HUDEP-2 (cell line): ENCODE measurements around the gene SLC12A8.

Experiments
- DNase-seq, 76 experiments: peaks; one replicate each; lab custom pipeline; 2025; ENCODE audit not compliant: unreplicated experiment in 76 of 76; lab: John Stamatoyannopoulos, UW

The SLC12A8 gene, protein sequence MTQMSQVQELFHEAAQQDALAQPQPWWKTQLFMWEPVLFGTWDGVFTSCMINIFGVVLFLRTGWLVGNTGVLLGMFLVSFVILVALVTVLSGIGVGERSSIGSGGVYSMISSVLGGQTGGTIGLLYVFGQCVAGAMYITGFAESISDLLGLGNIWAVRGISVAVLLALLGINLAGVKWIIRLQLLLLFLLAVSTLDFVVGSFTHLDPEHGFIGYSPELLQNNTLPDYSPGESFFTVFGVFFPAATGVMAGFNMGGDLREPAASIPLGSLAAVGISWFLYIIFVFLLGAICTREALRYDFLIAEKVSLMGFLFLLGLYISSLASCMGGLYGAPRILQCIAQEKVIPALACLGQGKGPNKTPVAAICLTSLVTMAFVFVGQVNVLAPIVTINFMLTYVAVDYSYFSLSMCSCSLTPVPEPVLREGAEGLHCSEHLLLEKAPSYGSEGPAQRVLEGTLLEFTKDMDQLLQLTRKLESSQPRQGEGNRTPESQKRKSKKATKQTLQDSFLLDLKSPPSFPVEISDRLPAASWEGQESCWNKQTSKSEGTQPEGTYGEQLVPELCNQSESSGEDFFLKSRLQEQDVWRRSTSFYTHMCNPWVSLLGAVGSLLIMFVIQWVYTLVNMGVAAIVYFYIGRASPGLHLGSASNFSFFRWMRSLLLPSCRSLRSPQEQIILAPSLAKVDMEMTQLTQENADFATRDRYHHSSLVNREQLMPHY

DNA sequence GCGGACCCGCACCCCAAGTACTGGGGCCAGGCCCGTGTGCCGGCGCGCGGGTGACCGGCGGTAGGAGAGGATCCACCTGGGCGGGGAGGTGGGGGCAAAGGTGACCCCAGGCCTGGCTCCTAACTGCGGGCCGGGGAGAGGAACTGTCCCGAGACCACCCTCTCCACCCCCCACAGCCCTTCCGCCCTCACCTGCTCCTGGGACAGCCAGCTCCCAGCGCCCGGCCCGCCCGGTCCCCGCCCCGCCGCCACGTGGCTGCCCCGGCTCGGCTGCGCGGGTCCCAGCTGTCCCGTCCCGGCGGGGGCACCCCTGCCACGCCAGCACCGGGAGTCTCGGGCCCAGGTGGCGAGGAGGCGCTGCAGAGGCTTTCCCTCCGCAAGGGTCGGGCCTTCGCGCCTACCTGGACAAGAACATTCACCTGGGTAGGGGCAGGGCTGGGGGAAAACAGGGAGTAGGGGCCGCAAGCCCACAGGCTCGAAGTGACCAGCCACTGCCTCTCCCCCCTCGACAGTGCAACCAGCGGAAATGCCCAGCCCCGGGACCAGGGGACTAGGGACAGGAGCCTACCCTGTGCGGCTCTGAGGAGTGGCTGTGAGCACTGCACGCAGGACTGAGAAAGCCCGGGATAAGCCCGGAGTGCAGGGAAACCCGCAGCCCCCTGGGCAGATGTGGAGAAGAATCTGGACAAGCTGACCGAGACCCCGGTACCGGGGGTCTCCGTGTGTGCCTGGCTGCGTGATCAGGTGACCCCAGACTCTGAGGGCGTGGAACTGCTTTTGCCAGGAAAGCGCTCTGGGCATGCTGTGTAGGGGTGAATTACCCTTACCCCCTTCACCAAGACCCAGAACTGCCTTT, at the start of gene SLC12A8:
Gene SLC12A8 (minus strand): TSS at position 240 of the 855 bp plus-strand sequence. CDS start 1,399 bp downstream, outside the sequence.
- DNase-seq = peak in 6 of 76 experiments; percentile 10 to 27 (median 13)

DNA sequence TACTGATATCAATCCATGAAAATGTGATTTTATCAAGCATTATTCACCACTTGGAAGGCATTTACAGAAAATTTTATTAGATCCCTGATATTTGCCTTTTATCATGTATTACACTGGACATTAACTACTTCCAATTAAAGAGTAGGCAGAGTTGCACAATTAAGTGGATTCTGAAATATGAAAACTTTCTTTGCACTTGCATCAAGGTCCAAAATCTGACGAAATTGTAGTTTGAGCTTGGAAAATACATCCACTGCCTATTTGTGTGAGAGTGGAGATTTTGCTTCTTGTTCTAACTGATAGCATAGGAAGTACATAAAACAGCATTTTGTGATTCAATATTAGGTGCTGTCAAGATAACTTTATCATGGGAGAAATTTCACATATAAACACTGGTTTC, 49.6 kb upstream of the SLC12A8 start:
- no peak for DNase-seq

GRCh38 chr3:125261031-125261430, 48.5 kb upstream of the SLC12A8 start:
- DNase-seq = no peak

DNA sequence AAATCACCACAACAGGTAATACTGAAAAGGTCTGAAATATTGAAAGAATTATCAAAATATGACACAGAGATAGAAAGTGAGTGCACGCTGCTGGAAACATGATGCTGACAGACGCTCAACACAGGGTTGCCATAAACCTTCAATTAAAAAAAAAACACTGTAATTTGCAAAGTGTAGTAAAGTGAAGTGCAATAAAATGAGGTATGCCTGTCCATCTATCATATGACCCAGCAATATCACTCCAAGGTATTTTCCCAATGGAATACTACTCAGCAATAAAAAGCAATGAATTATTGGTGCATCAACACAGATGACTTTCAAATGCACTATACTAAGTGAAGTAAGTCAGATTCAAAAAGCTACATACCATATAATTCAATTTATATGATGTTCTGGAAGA, 47.6 kb upstream of the SLC12A8 start:
- no peak for DNase-seq

DNA sequence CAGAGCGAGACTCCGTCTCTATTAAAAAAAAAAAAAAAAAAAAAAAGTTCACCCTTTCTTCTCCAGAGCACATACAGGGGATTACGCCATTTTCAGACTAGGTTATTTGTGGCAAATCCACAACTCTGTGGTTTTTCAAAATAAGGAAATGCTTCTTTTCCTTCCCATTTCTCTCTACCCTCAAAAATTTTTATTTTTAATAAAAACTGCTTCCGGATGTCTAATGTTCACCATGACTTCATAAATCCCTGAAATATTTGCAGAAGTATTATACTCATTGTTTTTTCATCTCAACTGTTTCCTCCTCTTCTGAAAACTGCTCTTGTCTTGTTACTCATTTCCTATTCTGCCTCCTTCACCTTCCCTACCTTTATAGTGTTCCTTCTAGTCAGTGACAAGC, 45.0 kb upstream of the SLC12A8 start:
- no peak for DNase-seq

- no peak for DNase-seq
Observed at GRCh38 chr3:125256675-125257074, 44.1 kb upstream of the SLC12A8 start.

DNA sequence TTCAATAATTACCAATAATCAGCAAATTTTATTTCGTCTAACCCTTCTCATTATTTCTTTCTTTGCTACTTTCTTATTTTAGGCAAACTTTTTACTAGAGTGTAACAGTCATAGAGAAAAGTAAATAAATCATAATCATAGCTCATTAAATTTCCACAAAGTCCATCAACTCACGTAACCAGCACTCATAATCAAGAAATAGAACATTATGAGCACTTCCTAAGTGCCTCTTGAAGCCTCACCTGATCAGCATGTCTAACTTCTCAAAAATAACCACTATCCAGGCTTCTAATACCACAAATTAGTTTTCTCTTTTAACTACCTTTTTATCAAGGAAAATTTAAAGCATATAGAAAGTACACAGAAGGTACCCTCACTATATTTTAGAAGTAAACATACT, 38.4 kb upstream of the SLC12A8 start:
- DNase-seq = no peak

- DNase-seq = no peak
Observed at GRCh38 chr3:125246237-125246636, 33.7 kb upstream of the SLC12A8 start.

DNA sequence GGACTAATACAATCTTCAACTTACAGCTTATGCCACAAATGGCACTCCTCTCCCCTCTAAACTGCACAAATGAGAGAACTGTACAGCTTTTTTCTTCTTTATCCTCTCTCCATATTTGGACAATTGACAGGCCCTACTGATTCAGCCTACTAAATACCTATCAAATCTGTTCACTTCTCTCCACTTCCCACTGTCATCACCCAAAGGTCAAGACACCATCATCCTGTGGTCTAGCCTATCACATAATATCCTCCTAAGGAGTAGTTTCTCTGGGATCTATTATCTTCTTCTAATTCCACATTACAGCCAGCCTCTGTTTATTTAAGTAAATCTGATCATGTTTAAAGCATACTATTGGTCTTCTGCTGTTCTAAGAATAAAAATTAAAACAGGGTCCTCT, 33.0 kb upstream of the SLC12A8 start:
- DNase-seq = no peak

- no peak for DNase-seq
Observed at GRCh38 chr3:125240496-125240895, 27.9 kb upstream of the SLC12A8 start.

GRCh38 chr3:125239266-125239665, 26.7 kb upstream of the SLC12A8 start:
- DNase-seq = no peak

DNA sequence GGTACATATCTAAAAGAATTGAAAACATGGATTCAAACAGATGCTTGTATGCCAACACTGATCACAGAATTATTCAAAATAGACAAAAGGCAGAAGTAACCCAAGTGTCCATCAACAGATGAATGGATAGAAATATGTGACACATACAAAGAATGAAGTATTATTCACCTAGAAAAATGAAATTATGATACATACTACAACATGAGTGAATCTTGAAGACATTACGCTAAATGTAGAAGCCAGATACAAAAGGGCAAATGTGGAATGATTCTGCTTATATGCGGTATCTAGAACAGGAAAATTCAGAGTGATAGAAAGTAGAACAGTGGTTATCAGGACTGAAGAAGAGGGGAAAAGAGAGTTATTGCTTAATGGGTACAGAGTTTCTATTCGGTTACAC, 26.2 kb upstream of the SLC12A8 start:
- no peak for DNase-seq

GRCh38 chr3:125236331-125236903, 23.9 kb upstream of the SLC12A8 start:
- no peak for DNase-seq

GRCh38 chr3:125234831-125235230, 22.3 kb upstream of the SLC12A8 start:
- DNase-seq = no peak

DNA sequence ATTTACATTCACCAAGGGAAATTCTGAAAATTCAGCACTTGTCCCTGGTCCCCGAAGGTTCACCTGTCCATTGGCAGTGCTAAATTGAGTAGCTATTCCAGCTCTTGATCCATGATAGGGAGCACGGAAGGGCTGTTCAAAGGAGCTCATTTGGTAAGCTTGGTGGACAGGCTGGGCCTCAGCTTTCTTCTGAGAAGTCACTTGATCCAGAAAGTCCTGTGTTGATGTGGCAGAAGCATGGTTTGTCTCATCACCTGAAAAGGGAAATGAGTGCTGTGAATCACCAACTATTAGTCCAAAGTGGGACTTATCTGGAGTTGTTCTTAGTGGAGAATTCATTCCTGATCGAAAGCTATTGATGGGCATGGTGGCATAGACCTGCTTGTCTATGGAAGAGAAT, 19.9 kb upstream of the SLC12A8 start:
- DNase-seq = no peak

DNA sequence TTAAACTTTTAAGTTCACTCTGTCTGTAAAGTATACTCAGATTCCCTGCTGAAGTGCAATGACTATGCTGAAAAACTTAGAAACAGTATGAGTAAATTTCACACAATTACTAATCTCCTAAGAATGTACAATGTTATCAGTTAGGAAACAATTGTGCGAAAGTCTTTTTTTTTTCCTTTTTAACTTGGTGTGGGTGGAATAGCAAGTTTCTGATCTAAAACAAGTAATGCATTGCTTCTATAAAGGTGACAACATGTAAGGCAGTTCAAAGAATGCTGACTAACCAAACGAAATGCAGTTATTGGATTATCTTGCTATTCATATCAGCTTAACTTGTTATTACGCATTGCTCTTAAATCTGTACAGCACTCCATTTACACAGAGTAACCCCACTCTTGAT, 19.3 kb upstream of the SLC12A8 start:
- no peak for DNase-seq

- no peak for DNase-seq
Observed at GRCh38 chr3:125229707-125230106, 17.2 kb upstream of the SLC12A8 start.

DNA sequence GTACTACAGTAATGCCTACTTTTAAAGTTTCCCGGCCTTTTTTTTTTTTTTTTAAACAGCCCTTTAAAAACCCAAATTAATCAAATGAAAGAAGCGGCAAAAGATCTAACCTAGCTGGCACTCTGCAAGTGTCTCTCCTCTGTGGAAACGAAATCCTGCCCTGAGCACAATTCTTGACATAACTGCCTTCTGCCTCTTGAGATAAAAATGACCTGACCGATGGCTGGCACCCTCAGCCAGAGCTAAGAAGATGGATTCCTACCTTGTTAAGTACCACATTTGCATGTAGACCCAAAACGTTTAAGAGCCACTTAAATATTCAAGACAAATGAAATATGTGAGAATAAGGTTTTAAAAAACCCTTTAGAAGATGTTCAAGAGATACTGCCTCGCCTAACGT, 16.6 kb upstream of the SLC12A8 start:
- no peak for DNase-seq

- no peak for DNase-seq
Observed at GRCh38 chr3:125221831-125222230, 9.3 kb upstream of the SLC12A8 start.

DNA sequence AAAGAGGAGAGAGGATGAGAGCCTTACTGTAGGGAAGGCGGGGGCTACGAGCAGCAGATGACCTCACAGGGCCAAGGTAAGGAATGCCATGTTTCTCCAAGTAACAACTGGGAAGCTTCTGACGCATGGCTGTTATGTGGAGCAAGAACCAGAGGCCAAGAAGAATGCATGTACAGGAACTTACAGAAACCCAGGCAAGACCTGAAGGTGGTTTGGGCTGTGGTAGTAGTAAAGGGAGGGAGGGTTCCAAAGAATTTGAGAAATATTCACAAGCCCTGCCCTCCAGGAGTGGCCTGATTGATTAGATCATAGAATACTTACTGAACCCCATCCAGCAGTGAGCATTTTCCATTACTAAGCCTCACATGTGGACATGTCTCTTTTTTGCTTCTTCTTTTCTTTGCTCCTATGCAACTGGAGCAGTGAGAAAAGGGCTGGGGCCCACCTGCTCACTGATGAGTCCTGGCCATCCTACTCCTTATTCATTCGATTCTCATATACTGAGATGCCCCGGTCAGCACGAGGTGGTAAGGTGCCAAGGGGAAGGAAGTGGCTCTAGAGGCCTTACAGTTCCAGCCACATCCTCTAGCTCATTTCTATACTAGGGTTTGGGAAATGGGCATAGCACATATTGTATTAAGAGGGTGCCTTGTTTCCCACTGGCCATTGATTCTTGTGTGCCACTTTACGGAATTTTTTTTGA, 8.3 kb upstream of the SLC12A8 start:
- no peak for DNase-seq
